ENCODE results near the gene ACAT2.

- no peak for TF ChIP-seq POLR2A (IDR thresholded peaks at IDR 0.05)
- TF ChIP-seq CTCF (IDR thresholded peaks at IDR 0.05), result no peak
- no peak for TF ChIP-seq POLR2AphosphoS5 (IDR thresholded peaks at IDR 0.05)
These were observed 16.3 kb downstream of the ACAT2 start for GRCh38 chr6:159778131-159778530.
